ENCODE measurements around the gene NHSL1.

NHSL1 gene

GRCh38 chr6:138383776-138384175 lies 115.5 kb downstream of the NHSL1 start (continued):
- TF ChIP-seq ZNF623 (tag by site-specific recombination; IDR thresholded peaks at IDR 0.05) (no peak), ZNF350 (tag by site-specific recombination; IDR thresholded peaks at IDR 0.05) (no peak), ZNF560 (tag by site-specific recombination; IDR thresholded peaks at IDR 0.05; ENCODE audit: borderline replicate concordance) (no peak), ZNF174 (tag by site-specific recombination; IDR thresholded peaks at IDR 0.05) (no peak), ZNF112 (tag by site-specific recombination; IDR thresholded peaks at IDR 0.05) (no peak), ZNF76 (tag by site-specific recombination; IDR thresholded peaks at IDR 0.05; ENCODE audit: borderline replicate concordance, low read depth) (no peak), ZFHX2 (tag by site-specific recombination; conservative IDR thresholded peaks at IDR 0.05) (no peak), ZBTB44 (tag by site-specific recombination; IDR thresholded peaks at IDR 0.05) (no peak), ZFP3 (tag by site-specific recombination; IDR thresholded peaks at IDR 0.05; ENCODE audit: low read depth) (no peak), SCRT2 (tag by site-specific recombination; IDR thresholded peaks at IDR 0.05) (no peak), ZNF704 (tag by site-specific recombination; IDR thresholded peaks at IDR 0.05) (no peak), ZNF521 (tag by site-specific recombination; IDR thresholded peaks at IDR 0.05) (no peak), ZSCAN18 (tag by site-specific recombination; IDR thresholded peaks at IDR 0.05) (no peak), ZNF223 (tag by site-specific recombination; IDR thresholded peaks at IDR 0.05) (no peak)

GRCh38 chr6:138382498-138383265 lies 116.6 kb downstream of the NHSL1 start:
- Histone ChIP-seq H3K27ac (ENCODE audit: extremely low read depth, low read depth, low read length) (no peak overlapping the region), H3K4me1 (ENCODE audit: control insufficient read depth, insufficient read depth, low read length) (no peaks in the 10 kb centered on the region), H3K9me3 (ENCODE audit: control insufficient read depth, insufficient read depth, low read depth, low read length) (no peaks in the 10 kb centered on the region), H3K4me3 (ENCODE audit: low read depth, low read length) (no peak overlapping the region), H3K36me3 (ENCODE audit: control insufficient read depth in 2 of 2, insufficient read depth in 1 of 2, low read length in 2 of 2) (no peaks in the 10 kb centered on the region)
- CTCF ChIA-PET: interaction anchor here (0.7 to 1.3 kb wide), 3 partner anchors 11 to 46 kb away, joined by 3 to 4 read pairs (median 3); partner anchors contain the start of gene HEBP2
- TF ChIP-seq ZNF24 (tag by site-specific recombination; IDR thresholded peaks at IDR 0.05) (no peak), REST (tag by site-specific recombination; IDR thresholded peaks at IDR 0.05) (no peak), ZNF488 (tag by site-specific recombination; IDR thresholded peaks at IDR 0.05) (no peak), ZNF416 (tag by site-specific recombination; IDR thresholded peaks at IDR 0.05) (no peak), ZNF221 (tag by site-specific recombination; IDR thresholded peaks at IDR 0.05; ENCODE audit: borderline replicate concordance) (no peak), ZNF777 (tag by site-specific recombination; IDR thresholded peaks at IDR 0.05; ENCODE audit: borderline replicate concordance) (no peak), ZBTB1 (tag by site-specific recombination; IDR thresholded peaks at IDR 0.05) (no peak), GLIS2 (tag by site-specific recombination; IDR thresholded peaks at IDR 0.05) (no peak), PRDM10 (tag by site-specific recombination; IDR thresholded peaks at IDR 0.05) (no peak)
- POLR2A ChIA-PET: no interaction called here
